WERI-Rb-1 (cell line): Measurements from ENCODE around the gene TAS2R42.

Source experiments
- DNase-seq: peaks from one replicate; pipeline ENCODE4 v3.0.0-alpha.2; 2020
- H3K27ac ChIP-seq: fragments of 250-450 bp; sonication (Bioruptor Pico); 2 replicates; pipeline ENCODE4 v1.5.1; 2020; ENCODE audit warnings: mild to moderate bottlenecking, moderate library complexity
- H3K27me3 ChIP-seq: fragments of 250-450 bp; sonication (Bioruptor Pico); 2 replicates; pipeline ENCODE4 v1.5.1; 2021; ENCODE audit warnings: mild to moderate bottlenecking, low read depth, moderate library complexity; ENCODE audit not compliant: insufficient read depth, severe bottlenecking
- H3K36me3 ChIP-seq: fragments of 250-450 bp; sonication (Bioruptor Pico); 2 replicates; pipeline ENCODE4 v1.5.1; 2020; ENCODE audit warnings: mild to moderate bottlenecking, moderate library complexity
- H3K4me3 ChIP-seq: 2 replicates; pipeline ENCODE4 v1.5.1; 2011; ENCODE audit warnings: low read depth, mild to moderate bottlenecking, control low read depth, low read length
- H3K9me3 ChIP-seq: fragments of 250-450 bp; sonication (Bioruptor Pico); 2 replicates; pipeline ENCODE4 v1.5.1; 2021; ENCODE audit warnings: mild to moderate bottlenecking, moderate library complexity; ENCODE audit not compliant: severe bottlenecking
- TF ChIP-seq, protein P1 (sequence below): IDR thresholded peaks from 2 replicates; pipeline ENCODE4 v1.5.1; 2011; ENCODE audit warnings: low read depth, mild to moderate bottlenecking, control low read depth, inconsistent platforms, low read length

TAS2R42 gene

DNA sequence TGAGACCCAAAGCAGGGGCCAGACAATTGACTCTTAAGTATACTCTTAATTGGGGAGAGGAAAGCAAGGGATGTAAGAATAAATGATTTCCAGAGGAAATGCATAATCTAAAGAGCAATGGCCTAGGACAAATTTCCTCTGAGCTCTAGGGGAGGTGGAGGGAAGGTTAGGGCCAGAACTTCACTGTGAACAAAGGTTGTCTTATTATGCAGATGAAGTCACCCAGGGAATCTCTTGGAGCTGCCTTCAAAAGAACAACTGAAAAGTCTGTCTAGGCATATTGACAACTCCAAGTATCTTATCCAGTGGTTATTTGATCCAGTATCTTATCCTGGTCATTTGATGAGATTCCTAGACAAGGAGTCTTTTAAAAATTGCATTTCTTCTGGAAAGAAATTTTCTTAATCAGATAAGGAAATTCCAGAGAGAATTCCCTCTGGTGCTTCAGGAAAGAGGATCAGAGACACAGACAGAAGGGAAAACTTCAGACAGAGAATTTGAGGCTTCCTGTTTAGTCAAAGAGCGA, 32.3 kb downstream of the TAS2R42 start:
- TF ChIP-seq, protein P1, sequence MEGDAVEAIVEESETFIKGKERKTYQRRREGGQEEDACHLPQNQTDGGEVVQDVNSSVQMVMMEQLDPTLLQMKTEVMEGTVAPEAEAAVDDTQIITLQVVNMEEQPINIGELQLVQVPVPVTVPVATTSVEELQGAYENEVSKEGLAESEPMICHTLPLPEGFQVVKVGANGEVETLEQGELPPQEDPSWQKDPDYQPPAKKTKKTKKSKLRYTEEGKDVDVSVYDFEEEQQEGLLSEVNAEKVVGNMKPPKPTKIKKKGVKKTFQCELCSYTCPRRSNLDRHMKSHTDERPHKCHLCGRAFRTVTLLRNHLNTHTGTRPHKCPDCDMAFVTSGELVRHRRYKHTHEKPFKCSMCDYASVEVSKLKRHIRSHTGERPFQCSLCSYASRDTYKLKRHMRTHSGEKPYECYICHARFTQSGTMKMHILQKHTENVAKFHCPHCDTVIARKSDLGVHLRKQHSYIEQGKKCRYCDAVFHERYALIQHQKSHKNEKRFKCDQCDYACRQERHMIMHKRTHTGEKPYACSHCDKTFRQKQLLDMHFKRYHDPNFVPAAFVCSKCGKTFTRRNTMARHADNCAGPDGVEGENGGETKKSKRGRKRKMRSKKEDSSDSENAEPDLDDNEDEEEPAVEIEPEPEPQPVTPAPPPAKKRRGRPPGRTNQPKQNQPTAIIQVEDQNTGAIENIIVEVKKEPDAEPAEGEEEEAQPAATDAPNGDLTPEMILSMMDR: no peak
- Histone ChIP-seq H3K4me3 (no peak overlapping the region), H3K36me3 (no peaks in the 10 kb centered on the region; the same call in 1 of the 2 replicates), H3K27ac (no peak overlapping the region), H3K9me3 (no peaks in the 10 kb centered on the region), H3K27me3 (no peaks in the 10 kb centered on the region)
- DNase-seq: no peak

DNA sequence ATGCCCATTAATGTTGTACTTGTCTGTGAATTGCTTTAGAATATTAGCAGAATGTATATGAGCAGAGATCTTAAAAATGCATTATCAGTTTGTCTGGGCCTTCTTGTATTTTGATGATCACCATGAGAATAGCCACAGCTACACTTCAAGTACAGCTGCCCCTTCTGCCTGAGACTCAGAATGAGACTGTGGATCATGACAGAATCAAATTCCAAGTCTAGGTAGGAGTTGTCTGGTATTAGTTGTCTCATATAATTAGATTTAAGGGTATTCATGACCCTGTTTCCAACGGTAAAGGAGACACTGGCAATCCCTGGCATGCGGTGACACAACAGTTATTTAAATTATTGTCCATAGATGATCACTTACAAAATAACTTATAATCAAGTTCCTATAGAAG, 34.0 kb downstream of the TAS2R42 start:
- TF ChIP-seq, protein P1: no peak
- no peaks in the 10 kb centered on the region for H3K9me3 ChIP-seq

DNA sequence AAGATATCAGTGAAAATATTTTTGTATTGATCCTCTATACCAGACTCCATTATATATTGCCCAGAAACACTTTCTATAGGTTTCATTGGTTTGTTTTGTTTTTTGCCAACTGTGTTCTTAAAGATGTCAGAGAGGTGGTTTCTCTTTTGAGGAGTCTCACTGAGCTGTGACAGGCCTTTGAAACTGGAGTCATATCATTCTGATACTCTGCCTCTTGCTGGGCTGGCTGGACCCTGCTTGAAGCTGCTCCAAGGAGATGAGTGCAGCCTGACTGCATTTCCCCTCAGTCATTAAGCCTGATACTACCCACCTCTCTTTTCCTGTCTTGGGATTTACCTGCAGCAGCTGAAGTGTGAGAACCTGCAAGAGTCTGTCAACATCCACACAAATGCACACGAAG, 35.9 kb downstream of the TAS2R42 start:
- Histone ChIP-seq H3K27me3 (no peaks in the 10 kb centered on the region), H3K4me3 (no peak overlapping the region), H3K36me3 (no peaks in the 10 kb centered on the region; the same call in 1 of the 2 replicates), H3K27ac (no peak overlapping the region), H3K9me3 (no peaks in the 10 kb centered on the region)
- TF ChIP-seq, protein P1: no peak
- DNase-seq: no peak

More for the DNA sequence above, 34.0 kb downstream of the TAS2R42 start:
- Histone ChIP-seq H3K27ac (no peak overlapping the region), H3K36me3 (no peaks in the 10 kb centered on the region; the same call in 1 of the 2 replicates), H3K27me3 (no peaks in the 10 kb centered on the region), H3K4me3 (no peak overlapping the region)
- no peak for DNase-seq

DNA sequence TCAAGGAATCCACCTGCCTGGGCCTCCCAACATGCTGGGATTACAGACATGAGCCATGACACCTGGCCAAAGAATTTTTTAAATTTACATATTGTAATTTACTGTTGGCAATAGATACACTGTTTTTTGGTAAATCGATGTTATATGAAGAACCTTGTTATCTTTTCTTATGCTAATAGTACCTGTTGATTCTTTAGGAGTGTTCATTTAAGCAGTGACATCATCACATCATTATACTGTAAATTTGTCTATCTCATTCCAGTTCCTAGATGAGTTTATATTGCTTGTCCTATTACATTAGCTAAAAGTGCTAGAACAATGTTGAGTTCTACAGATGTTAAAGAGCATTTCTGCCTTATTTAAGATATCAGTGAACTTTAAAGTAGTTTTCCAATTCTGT, 39.3 kb downstream of the TAS2R42 start:
- Histone ChIP-seq H3K27me3 (no peaks in the 10 kb centered on the region), H3K36me3 (no peaks in the 10 kb centered on the region; the same call in 1 of the 2 replicates), H3K9me3 (no peaks in the 10 kb centered on the region), H3K27ac (no peak overlapping the region), H3K4me3 (no peak overlapping the region)
- no peak for DNase-seq
- TF ChIP-seq, protein P1: no peak

DNA sequence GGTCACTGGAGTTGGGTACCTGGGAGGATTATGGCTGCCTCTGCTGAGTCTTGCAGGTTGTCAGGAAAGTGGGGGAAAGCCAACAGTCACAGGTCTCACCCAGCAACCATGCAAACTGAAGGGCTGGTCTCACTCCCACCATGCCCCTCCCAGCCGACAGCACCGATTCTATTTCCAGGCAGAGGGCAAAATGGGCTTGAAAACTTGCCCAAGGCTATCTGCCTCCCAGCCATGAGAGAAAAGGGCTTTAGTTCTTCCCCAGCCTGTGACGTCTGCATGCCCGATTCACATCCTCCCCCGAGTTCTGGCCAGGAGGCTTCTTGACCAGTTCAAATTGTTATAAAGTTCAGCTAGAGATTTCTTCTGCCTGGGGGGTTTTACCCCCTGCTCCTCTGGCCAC, 42.4 kb downstream of the TAS2R42 start:
- H3K9me3 ChIP-seq: no peaks in the 10 kb centered on the region
- no peaks in the 10 kb centered on the region for H3K27me3 ChIP-seq
- H3K27ac ChIP-seq: no peak overlapping the region
- H3K4me3 ChIP-seq: no peak overlapping the region
- TF ChIP-seq, protein P1: no peak
- no peak for DNase-seq
- H3K36me3 ChIP-seq: peaks cover 3% of the 10 kb centered on the region; the same call in 1 of the 2 replicates

DNA sequence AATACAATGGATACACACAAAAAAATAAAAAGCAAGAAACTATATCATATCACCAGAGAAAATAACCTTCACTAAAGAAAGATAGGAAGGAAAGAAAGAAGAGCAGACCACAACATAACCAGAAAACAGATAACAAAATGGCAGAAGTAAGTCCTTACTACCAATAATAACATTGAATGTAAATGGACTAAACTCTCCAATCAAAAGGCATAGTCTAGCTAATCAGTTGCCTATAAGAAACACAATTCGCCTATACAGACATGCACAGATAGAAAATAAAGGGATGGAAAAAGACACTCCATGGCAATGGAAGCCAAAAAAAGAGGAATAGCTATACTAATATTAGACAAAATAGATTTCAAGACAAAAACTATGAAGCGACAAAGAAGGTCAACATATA, 43.4 kb downstream of the TAS2R42 start:
- Histone ChIP-seq H3K9me3 (no peaks in the 10 kb centered on the region), H3K27me3 (no peaks in the 10 kb centered on the region), H3K36me3 (peaks cover 3% of the 10 kb centered on the region; the same call in 1 of the 2 replicates), H3K27ac (no peak overlapping the region), H3K4me3 (no peak overlapping the region)
- DNase-seq: no peak
- TF ChIP-seq, protein P1: no peak
